ENCODE results near the gene SKI. TPM values are rescaled to one million over a fixed set of nuclear protein-coding genes. Genes with fewer than 3 reads are reported as not detected.

The SKI gene
- total RNA-seq, 1 experiment from 2014 or later = 89.5 TPM

- no peaks in the 10 kb centered on the region for H3K9me3 ChIP-seq (ENCODE audit: control insufficient read depth, low read depth, low read length)
- no peak overlapping the region for H3K4ac ChIP-seq (ENCODE audit: low read depth, low read length)
- H3K79me2 ChIP-seq (ENCODE audit: insufficient read depth, low read length) = no peaks in the 10 kb centered on the region
- no peak overlapping the region for H3K27ac Mint-ChIP-seq
- no peak overlapping the region for H2BK5ac ChIP-seq (ENCODE audit: insufficient read length, low read length)
- H2BK20ac ChIP-seq (ENCODE audit: low read depth, low read length, poor library complexity, severe bottlenecking) = no peak overlapping the region
- no peak overlapping the region for H4K91ac ChIP-seq (ENCODE audit: insufficient read length, low read depth, low read length)
- no peak overlapping the region for H3K14ac ChIP-seq (ENCODE audit: insufficient read depth, low read length)
- H2BK120ac ChIP-seq (ENCODE audit: low read depth, low read length, poor library complexity, severe bottlenecking) = no peak overlapping the region
- H3T11ph ChIP-seq (ENCODE audit: low read length) = no peak overlapping the region
- H3K27me3 Mint-ChIP-seq (ENCODE audit: low read depth) = no peaks in the 10 kb centered on the region
- H3K23ac ChIP-seq (ENCODE audit: insufficient read length, low read depth, low read length) = no peak overlapping the region
- no peaks in the 10 kb centered on the region for H3K79me1 ChIP-seq (ENCODE audit: insufficient read depth, low read depth, low read length, poor library complexity, severe bottlenecking)
- H3K4me1 Mint-ChIP-seq = peaks cover 0 to 9% of the 10 kb centered on the region in 2 experiments; a peak in 1 of 4 replicates
- no peaks in the 10 kb centered on the region for H3K36me3 Mint-ChIP-seq (ENCODE audit: insufficient read depth in 1 of 3, low read depth in 3 of 3)
- H4K20me1 ChIP-seq (ENCODE audit: control insufficient read depth, insufficient read depth, insufficient read length) = no peaks in the 10 kb centered on the region
- no peak overlapping the region for H3K4me3 Mint-ChIP-seq
- no peaks in the 10 kb centered on the region for H3K9me3 Mint-ChIP-seq
- H2BK15ac ChIP-seq (ENCODE audit: low read depth, low read length) = no peak overlapping the region
- no peak overlapping the region for H2AFZ ChIP-seq (ENCODE audit: low read length)
- no peak for DNase-seq
- H4K8ac ChIP-seq (replicated peaks; ENCODE audit: insufficient read length, low read depth, low read length) = no peak overlapping the region
- H3K4me2 ChIP-seq (ENCODE audit: insufficient read depth, insufficient read length, low read length) = no peak overlapping the region
- TF ChIP-seq CTCF (conservative IDR thresholded peaks at IDR 0.05) = no peak
- no peaks in the 10 kb centered on the region for H3K23me2 ChIP-seq (ENCODE audit: insufficient read length, low read depth, low read length, poor library complexity, severe bottlenecking)
- H3K56ac ChIP-seq (ENCODE audit: insufficient read length, low read depth, low read length) = no peak overlapping the region
- no peak overlapping the region for H2AK5ac ChIP-seq (ENCODE audit: insufficient read length, low read length)
- H3K27me3 ChIP-seq (ENCODE audit: insufficient read depth, low read length) = no peaks in the 10 kb centered on the region
- H2BK12ac ChIP-seq (ENCODE audit: insufficient read length, low read depth, low read length) = no peak overlapping the region
- no peak overlapping the region for H3K27ac ChIP-seq (ENCODE audit: insufficient read length, low read depth, low read length)
- H3K18ac ChIP-seq (ENCODE audit: insufficient read length, low read depth, low read length) = no peak overlapping the region
- no peak overlapping the region for H3K9ac ChIP-seq (ENCODE audit: extremely low read depth, insufficient read length, low read length)
- no CpG with 5 or more reads among the region's 9 CpGs for WGBS (ENCODE audit: extremely low coverage, insufficient read length, low lambda C conversion rate)
- no peaks in the 10 kb centered on the region for H3K4me1 ChIP-seq (ENCODE audit: insufficient read depth, low read length)
- H4K5ac ChIP-seq (ENCODE audit: insufficient read length, low read depth, low read length) = no peak overlapping the region
Observed at GRCh38 chr1:2349806-2350205, 121.7 kb downstream of the SKI start.
